ENCODE data around the gene SLC12A6.
"Not testable (repeated sequence)": the region's sequence is repeated elsewhere in the genome, so short reads cannot be mapped to it uniquely, and the experiment has no call there.

SLC12A6 gene

GRCh38 chr15:34357653-34358052, 20.1 kb upstream of the SLC12A6 start:
- DNase-seq (ENCODE audit: low spot score): no peak

GRCh38 chr15:34355241-34355640, 17.7 kb upstream of the SLC12A6 start:
- no peak for DNase-seq (ENCODE audit: low spot score)

DNA sequence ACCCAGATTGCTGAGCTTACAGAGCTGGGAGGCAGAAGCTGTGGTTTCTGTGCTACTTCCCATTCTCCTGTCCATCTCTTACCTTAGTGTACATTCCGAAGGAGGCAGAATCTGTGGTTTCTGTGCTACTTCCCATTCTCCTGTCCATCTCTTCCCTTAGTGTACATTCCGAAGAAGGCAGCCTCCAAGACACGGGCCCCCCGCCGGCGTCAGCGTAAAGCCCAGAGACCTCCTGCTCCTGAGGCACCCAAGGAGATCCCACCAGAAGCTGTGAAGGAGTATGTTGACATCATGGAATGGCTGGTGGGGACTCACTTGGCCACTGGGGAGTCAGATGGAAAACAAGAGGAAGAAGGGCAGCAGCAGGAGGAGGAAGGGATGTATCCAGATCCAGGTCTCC, 16.7 kb upstream of the SLC12A6 start:
- no peak for DNase-seq (ENCODE audit: low spot score)

- no peak for DNase-seq (ENCODE audit: low spot score)
Observed at GRCh38 chr15:34353627-34354026, 16.0 kb upstream of the SLC12A6 start.

DNA sequence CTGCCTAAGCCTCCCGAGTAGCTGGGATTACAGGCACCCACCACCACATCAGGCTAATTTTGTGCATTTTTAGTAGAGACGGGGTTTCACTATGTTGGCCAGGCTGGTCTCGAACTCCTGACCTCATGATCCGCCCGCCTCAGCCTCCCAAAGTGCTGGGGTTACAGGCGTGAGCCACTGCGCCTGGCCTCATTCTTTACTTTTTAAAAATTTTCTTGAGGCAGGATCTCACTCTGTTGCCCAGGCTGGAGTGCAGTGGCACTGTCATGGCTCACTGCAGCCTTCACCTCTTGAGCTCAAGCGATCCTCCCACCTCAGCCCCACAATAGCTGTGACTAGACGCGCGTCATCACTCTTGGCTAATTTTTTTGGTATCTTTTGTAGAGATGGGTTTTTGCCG, 15.4 kb upstream of the SLC12A6 start:
- not testable (repeated sequence) for DNase-seq (ENCODE audit: low spot score)

DNA sequence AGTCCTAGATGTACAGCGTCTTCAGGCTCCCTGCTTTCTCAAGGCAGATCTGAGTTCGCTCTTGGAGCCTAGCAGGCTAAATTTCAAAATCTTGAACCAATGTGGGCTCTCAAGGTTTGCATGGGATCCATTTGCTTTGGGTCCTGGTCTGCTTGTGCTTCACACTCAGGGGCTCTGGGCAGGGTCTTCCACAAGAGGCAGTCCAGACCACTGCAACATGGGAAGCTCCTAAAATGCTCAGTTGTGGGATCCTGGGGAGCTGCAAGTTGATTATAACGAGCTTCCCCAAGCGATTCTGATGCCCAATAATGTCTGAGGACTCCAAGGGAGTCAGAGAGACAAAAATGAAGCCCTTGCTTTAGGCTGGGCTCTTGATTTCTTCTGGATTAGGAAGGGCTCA, 12.2 kb upstream of the SLC12A6 start:
- DNase-seq (ENCODE audit: low spot score): no peak

DNA sequence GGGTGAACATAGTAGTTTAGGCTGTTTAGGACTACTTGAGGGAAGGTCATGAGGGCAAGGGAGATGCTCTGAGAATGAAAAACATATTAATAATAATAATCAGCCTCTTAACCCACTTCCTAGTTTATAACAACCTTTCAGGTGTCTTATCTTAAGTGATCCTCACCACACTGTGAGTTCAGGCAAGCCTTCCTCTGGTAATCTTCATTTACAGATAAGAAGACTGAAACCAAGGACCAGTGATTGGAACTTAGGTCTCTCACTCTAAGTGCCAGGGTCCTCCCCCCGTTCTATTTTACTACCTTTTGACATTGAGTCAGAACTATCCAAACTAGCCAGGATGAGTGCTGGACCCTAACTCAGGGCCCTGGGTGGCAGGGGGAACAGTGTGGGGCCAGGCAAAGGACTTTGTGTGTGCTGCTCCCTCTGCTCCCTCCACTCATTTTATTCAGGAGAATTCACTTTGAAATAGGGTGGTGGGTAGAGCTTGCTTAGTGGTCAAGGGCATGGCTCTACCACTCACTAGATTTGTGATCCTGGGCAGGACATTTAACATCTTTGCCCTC, 11.2 kb upstream of the SLC12A6 start:
- no peak for DNase-seq (ENCODE audit: low spot score)

GRCh38 chr15:34347951-34348638, 10.5 kb upstream of the SLC12A6 start:
- DNase-seq (ENCODE audit: low spot score): no peak

- DNase-seq (ENCODE audit: low spot score): peak; percentile 90
Observed at GRCh38 chr15:34342737-34343575, 5.4 kb upstream of the SLC12A6 start, which contains the start of the genes NOP10 and NUTM1. TSS of gene NOP10 (minus strand) at chr15:34343136. CDS start at chr15:34343073, 63 bp downstream. TSS of gene NUTM1 (plus strand) at chr15:34343315. CDS start at chr15:34343697, 382 bp downstream.

- not testable (repeated sequence) for DNase-seq (ENCODE audit: low spot score)
Observed at GRCh38 chr15:34342213-34342736, 4.7 kb upstream of the SLC12A6 start.

DNA sequence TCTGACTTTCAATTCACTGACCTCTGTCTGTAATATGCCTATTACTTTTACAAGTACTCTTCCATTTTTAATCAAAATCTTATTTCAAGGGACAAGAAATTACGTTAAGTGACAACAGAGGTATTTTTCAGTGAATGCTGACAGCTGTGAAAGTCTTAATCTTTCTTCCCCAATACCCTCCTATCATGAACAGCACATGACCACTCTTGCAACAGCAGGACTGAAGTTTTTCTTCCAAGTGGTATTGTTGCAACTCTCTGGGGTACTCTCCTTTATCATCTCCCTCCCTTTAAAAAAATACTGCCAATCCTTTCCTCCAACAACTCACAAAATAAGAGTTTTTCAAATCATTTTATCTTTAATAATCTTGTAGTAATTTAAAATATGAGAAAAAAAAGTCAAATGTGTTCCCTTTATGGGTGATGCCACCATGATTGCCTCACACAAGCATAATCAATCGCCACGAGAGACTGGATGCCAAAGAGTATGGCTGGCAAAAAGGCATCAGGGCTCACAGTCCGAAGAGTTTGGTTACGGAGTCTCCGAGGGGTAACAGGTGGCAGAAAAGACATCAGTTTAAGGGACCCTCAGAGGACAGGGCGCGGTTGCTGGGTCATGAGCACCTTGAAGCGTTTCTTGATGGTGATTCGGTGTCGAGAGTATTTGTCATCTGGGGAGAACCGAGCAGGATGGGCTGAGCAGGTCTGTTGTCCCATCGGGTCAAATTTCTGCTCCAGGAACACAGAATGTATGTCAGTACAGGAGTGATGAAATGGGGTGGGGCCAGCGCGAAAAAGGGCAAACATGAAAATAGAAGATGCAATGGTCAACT, 4.0 kb upstream of the SLC12A6 start:
- DNase-seq (ENCODE audit: low spot score): no peak

DNA sequence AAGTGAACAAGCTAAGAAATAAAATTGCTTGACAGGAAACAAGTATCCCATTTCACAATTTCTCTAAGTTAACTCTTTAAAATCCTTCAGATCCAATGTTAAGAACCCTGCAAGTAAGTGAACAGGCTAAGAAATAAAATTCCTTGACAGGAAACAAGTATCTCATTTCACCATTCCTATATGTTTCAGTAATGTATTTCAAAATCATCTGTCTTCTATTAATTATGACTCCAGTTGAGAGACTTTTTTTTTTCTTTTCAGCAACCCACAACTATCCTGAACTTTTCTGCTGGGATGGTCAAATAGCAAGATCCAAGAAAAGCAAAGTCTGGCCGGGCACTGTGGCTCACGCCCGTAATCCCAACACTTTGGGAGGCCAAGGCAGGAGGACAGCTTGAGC, 2.4 kb upstream of the SLC12A6 start:
- DNase-seq (ENCODE audit: low spot score): no peak

DNA sequence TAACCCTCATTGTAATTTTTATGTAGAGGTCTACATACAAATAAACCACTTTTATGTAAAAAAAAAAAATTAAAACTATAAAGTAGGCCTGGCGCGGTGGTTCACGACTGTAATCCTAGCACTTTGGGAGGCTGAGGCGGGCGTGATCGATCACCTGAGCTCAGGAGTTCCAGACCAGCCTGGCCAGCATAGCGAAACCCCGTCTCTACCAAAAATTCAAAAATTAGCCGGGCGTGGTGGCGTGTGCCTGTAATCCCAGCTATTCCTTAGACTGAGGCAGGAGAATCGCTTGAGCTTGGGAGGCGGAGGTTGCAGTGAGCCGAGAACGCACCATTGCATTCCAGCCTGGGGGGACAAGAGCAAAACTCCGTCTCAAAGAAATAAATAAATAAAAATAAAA, 766 bp upstream of the SLC12A6 start:
- DNase-seq (ENCODE audit: low spot score): no peak

DNA sequence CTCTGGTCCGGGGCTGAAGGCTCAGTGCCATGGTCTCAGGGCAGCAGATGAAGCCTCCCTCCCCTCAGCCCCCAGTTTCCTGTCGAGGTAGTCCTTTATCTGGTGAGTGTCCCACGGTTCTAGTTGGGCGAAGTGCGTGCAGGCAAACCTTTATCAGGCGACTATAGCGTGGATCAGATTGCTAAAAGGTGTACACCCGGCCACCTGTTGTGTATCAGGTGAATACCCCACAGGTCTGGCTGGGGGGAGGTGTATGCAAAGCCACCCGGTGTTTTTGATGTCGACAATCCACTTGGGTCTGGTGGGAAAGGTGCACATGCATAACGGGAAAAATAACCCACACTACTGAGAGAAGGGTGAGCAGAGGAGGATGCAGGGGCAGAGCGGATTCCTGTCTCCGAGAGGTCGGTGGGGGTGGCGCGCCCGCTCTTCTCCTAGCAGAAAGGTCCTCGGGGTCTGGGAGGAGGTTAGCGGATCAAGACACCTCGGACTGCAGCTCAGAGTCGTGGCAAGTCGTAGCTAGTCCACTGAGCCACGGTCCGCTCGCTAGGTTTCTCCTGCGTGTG, 507 bp downstream of the SLC12A6 start:
- DNase-seq (ENCODE audit: low spot score): no peak

- DNase-seq (ENCODE audit: low spot score): no peak
Observed at GRCh38 chr15:34336231-34336990, 1.2 kb downstream of the SLC12A6 start.

DNA sequence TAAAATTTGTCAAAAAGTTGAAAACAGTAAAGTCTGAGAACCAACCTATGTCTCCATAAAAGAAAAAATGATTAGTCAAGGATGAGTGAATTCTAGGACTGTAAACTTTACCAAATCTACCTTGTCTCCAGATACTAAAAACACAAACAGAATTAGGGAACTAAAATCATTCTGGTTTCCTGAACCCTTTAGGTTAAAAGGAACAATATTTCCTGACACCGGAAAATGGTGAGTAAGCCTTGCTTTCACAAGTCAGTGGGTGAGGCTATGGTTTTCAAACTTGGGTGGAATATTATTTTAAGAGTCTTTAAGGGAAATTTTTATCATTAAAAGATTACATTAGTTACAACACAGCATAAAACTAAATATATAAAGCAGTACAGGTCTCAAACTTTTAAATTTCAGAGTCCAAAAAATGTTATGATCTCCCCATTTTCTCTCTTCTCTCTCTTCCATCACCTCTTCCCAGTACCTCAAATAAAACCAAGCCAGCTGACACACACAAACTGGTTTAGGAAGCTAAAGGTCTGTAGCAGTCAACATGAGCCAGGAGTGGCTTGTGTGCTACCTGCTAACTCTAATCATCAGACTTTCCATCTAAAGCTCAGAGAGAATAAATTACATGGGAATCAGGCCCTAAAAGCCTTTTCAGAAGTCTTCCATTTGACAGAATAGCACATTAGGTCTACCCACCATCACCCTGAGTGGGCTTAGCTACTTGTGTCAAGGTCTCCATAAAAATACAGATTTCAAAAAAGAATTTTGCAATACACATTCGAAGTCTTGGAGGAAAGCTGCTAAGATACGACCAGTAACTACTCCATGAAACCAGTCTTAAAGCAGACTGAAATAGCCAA, 2.2 kb downstream of the SLC12A6 start:
- DNase-seq (ENCODE audit: low spot score): no peak

DNA sequence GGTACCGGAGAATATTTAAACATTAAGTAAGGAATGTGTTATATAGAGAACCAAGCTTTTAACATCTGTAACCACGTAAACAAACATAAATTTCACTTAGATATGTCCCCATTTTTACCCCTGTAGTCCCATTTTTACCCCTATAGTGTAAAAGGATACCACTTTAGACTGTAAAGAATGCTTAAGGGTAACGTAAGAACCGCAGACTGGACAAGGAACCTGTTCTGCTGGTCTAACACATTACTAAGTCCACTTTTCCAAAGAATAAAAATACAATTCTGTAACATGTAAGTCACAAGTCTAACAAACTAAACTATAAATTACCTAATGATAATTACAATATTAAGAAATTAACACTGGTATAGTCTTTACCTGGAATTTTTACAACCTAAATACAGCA, 2.9 kb downstream of the SLC12A6 start:
- DNase-seq (ENCODE audit: low spot score): no peak

DNA sequence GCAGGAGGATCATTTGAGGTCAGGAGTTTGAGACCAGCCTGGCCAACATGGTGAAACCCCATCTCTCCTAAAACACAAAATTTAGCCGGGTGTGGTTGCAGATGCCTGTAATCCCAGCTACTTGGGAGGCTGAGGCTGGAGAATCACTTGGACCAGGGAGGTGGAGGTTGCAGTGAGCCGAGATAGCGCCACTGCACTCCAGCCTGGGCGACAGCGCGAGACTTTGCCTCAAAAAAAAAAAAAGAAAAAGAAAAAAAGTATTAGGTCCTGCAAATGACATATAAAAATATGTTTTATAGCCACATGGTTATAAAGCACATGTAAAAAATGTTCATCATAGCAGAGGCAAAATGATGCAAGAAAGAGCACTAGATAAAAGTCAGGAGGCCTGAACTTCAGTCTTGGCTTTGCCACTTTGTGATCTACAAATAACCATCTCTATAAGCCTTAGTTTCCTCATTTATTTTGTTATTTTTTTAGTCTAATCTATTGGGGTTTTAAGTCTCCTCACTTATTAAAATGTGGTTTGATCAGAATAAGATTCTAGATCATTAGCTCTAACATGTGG, 4.9 kb downstream of the SLC12A6 start:
- DNase-seq (ENCODE audit: low spot score): no peak

DNA sequence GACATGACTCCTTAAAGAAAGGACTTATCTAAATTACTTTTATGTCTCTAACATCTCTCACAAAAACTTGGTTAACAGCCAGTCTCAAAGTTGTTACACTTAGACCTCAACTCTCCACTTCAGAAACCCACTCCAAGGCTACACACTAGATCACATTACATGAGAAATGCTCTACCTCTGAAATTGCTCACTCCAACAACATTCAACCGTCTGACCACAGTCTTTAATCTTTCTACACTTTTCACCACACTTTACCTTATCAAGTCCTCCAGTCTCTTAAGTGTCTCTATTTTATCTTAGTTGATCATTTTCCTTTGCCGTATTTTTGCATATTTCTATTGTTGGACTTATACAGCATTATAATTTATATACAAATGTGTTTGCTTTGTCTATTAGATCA, 5.8 kb downstream of the SLC12A6 start:
- DNase-seq (ENCODE audit: low spot score): no peak

All from putamen (tissue), 1 donor.